H9 (cell line): Measurements from ENCODE around the gene AIF1. TPM values are rescaled to one million over a fixed set of nuclear protein-coding genes. Genes with fewer than 3 reads are reported as not detected.

ENCODE experiments used
- DNase-seq: peaks from one replicate; pipeline ENCODE4 v3.0.0-alpha.2; 2017
- H2AFZ ChIP-seq: one replicate; pipeline ENCODE4 v1.6.1; 2013; ENCODE audit warnings: mild to moderate bottlenecking, low read length, control low read depth, moderate library complexity
- H2AK5ac ChIP-seq: 2 replicates; pipeline ENCODE4 v1.6.1; 2013; ENCODE audit warnings: low read length, control low read depth, mixed read lengths; ENCODE audit not compliant: insufficient read length
- H2BK120ac ChIP-seq: one replicate; pipeline ENCODE4 v1.6.1; 2013; ENCODE audit warnings: low read depth, mild to moderate bottlenecking, low read length, control low read depth, inconsistent platforms; ENCODE audit not compliant: poor library complexity, severe bottlenecking
- H2BK12ac ChIP-seq: 2 replicates; pipeline ENCODE4 v1.6.1; 2013; ENCODE audit warnings: low read length, control low read depth, mixed read lengths, low read depth; ENCODE audit not compliant: insufficient read length
- H2BK15ac ChIP-seq: 2 replicates; pipeline ENCODE4 v1.6.1; 2013; ENCODE audit warnings: low read depth, low read length, control low read depth
- H2BK20ac ChIP-seq: one replicate; pipeline ENCODE4 v1.6.1; 2013; ENCODE audit warnings: low read depth, mild to moderate bottlenecking, low read length, control low read depth, inconsistent platforms; ENCODE audit not compliant: poor library complexity, severe bottlenecking
- H2BK5ac ChIP-seq: 2 replicates; pipeline ENCODE4 v1.6.1; 2013; ENCODE audit warnings: low read length, control low read depth, mixed read lengths; ENCODE audit not compliant: insufficient read length
- H3K14ac ChIP-seq: 2 replicates; pipeline ENCODE4 v1.6.1; 2013; ENCODE audit warnings: low read length, control low read depth; ENCODE audit not compliant: insufficient read depth
- H3K18ac ChIP-seq: 2 replicates; pipeline ENCODE4 v1.6.1; 2013; ENCODE audit warnings: low read depth, mild to moderate bottlenecking, mixed read lengths, low read length, control low read depth; ENCODE audit not compliant: insufficient read length
- H3K23ac ChIP-seq: 2 replicates; pipeline ENCODE4 v1.6.1; 2013; ENCODE audit warnings: low read length, control low read depth, mixed read lengths, low read depth; ENCODE audit not compliant: insufficient read length
- H3K23me2 ChIP-seq: 2 replicates; pipeline ENCODE4 v1.6.1; 2013; ENCODE audit warnings: low read depth, mild to moderate bottlenecking, mixed read lengths, low read length, control low read depth; ENCODE audit not compliant: insufficient read length, poor library complexity, severe bottlenecking
- H3K27ac ChIP-seq: 2 replicates; pipeline ENCODE4 v1.5.1; 2013; ENCODE audit warnings: low read length, control low read depth, mixed read lengths, low read depth; ENCODE audit not compliant: insufficient read length
- H3K27me3 ChIP-seq: 2 replicates; pipeline ENCODE4 v1.6.1; 2013; ENCODE audit warnings: low read length, control low read depth, inconsistent platforms; ENCODE audit not compliant: insufficient read depth
- H3K4ac ChIP-seq: 2 replicates; pipeline ENCODE4 v1.6.1; 2013; ENCODE audit warnings: low read depth, mild to moderate bottlenecking, control low read depth, inconsistent platforms, low read length, moderate library complexity
- H3K4me1 ChIP-seq: 2 replicates; pipeline ENCODE4 v1.6.1; 2013; ENCODE audit warnings: low read length, control low read depth, inconsistent platforms; ENCODE audit not compliant: insufficient read depth
- H3K4me2 ChIP-seq: 2 replicates; pipeline ENCODE4 v1.6.1; 2013; ENCODE audit warnings: low read length, control low read depth, mixed read lengths; ENCODE audit not compliant: insufficient read length, insufficient read depth
- H3K56ac ChIP-seq: 2 replicates; pipeline ENCODE4 v1.6.1; 2013; ENCODE audit warnings: low read depth, mild to moderate bottlenecking, mixed read lengths, low read length, control low read depth; ENCODE audit not compliant: insufficient read length
- H3K79me1 ChIP-seq: 2 replicates; pipeline ENCODE4 v1.6.1; 2013; ENCODE audit warnings: low read depth, mild to moderate bottlenecking, moderate library complexity, low read length, control low read depth, inconsistent platforms; ENCODE audit not compliant: insufficient read depth, poor library complexity, severe bottlenecking
- H3K79me2 ChIP-seq: 2 replicates; pipeline ENCODE4 v1.6.1; 2013; ENCODE audit warnings: low read length, control low read depth, inconsistent platforms; ENCODE audit not compliant: insufficient read depth
- H3K9ac ChIP-seq: 2 replicates; pipeline ENCODE4 v1.6.1; 2013; ENCODE audit warnings: low read length, control low read depth, mixed read lengths; ENCODE audit not compliant: insufficient read length; ENCODE audit errors: extremely low read depth
- H3K9me3 ChIP-seq: one replicate; pipeline ENCODE4 v1.6.1; 2013; ENCODE audit warnings: low read depth, low read length, inconsistent platforms; ENCODE audit not compliant: control insufficient read depth
- H3T11ph ChIP-seq: one replicate; pipeline ENCODE4 v1.6.1; 2013; ENCODE audit warnings: mild to moderate bottlenecking, low read length, control low read depth, inconsistent platforms
- H4K20me1 ChIP-seq: one replicate; pipeline ENCODE4 v1.6.1; 2013; ENCODE audit not compliant: control insufficient read depth, insufficient read length, insufficient read depth
- H4K5ac ChIP-seq: 2 replicates; pipeline ENCODE4 v1.6.1; 2013; ENCODE audit warnings: low read depth, mild to moderate bottlenecking, mixed read lengths, low read length, control low read depth; ENCODE audit not compliant: insufficient read length
- H4K8ac ChIP-seq: replicated peaks from 2 replicates; pipeline ENCODE4 v1.6.1; 2013; ENCODE audit warnings: low read length, control low read depth, mixed read lengths, low read depth; ENCODE audit not compliant: insufficient read length
- H4K91ac ChIP-seq: 2 replicates; pipeline ENCODE4 v1.6.1; 2013; ENCODE audit warnings: low read depth, mild to moderate bottlenecking, moderate library complexity, mixed read lengths, low read length, control low read depth; ENCODE audit not compliant: insufficient read length
- H3K27ac Mint-ChIP-seq, 3 experiments: 2 replicates in 2 of 3; 3 replicates in 1 of 3; pipeline ENCODE4 v1.8.0; 2020 to 2021; ENCODE audit warnings: mixed read lengths in 3 of 3, mild to moderate bottlenecking in 1 of 3, moderate library complexity in 1 of 3
- H3K27me3 Mint-ChIP-seq: 2 replicates; pipeline ENCODE4 v1.8.0; 2021; ENCODE audit warnings: low read depth, mild to moderate bottlenecking, moderate library complexity, mixed read lengths
- H3K36me3 Mint-ChIP-seq, 3 experiments: 2 replicates in 2 of 3; 3 replicates in 1 of 3; pipeline ENCODE4 v1.8.0; 2020 to 2021; ENCODE audit warnings: low read depth in 3 of 3, mixed read lengths in 3 of 3; ENCODE audit not compliant: insufficient read depth in 1 of 3
- H3K4me1 Mint-ChIP-seq, 2 experiments: 2 replicates each; pipeline ENCODE4 v1.8.0; 2020; ENCODE audit warnings: mixed read lengths in 2 of 2
- H3K4me3 Mint-ChIP-seq, 2 experiments: 2 replicates in 1 of 2; 3 replicates in 1 of 2; pipeline ENCODE4 v1.8.0; 2020 to 2021; ENCODE audit warnings: mild to moderate bottlenecking in 2 of 2, mixed read lengths in 2 of 2, moderate library complexity in 1 of 2
- H3K9me3 Mint-ChIP-seq, 2 experiments: 2 replicates in 1 of 2; 3 replicates in 1 of 2; pipeline ENCODE4 v1.8.0; 2020; ENCODE audit warnings: mild to moderate bottlenecking in 2 of 2, mixed read lengths in 2 of 2, moderate library complexity in 1 of 2
- CTCF ChIP-seq: fragments of 200-600 bp; sonication (generic); conservative IDR thresholded peaks from 3 replicates; pipeline ENCODE4 v1.8.0; 2021; ENCODE audit warnings: antibody characterized with exemption, mild to moderate bottlenecking
- WGBS: extraction: QIAGEN DNeasy Blood & Tissue Kit; methylation state at CpG from one replicate; pipeline ENCODE4 v1.1.7; 2013; ENCODE audit warnings: missing lambda C conversion rate, low lambda C conversion rate, mixed read lengths; ENCODE audit not compliant: insufficient read length; ENCODE audit errors: extremely low coverage; 5-methylcytosine and 5-hydroxymethylcytosine counted together
- total RNA-seq: library from RNA; stranded (reverse); gene quantifications from 2 replicates; pipeline ENCODE4 v1.2.1, GENCODE V29; 2021

The AIF1 gene
- total RNA-seq, 1 experiment from 2014 or later, result 4.2 TPM

GRCh38 chr6:31634969-31635575 lies 20.0 kb downstream of the AIF1 start:
- H3K23me2 ChIP-seq, result no peaks in the 10 kb centered on the region
- peaks cover 61 to 94% (median 88%) of the 10 kb centered on the region in 3 experiments for H3K36me3 Mint-ChIP-seq
- H3K23ac ChIP-seq, result no peak overlapping the region
- peaks cover 2% of the 10 kb centered on the region for H4K20me1 ChIP-seq
- no peak overlapping the region for H3K9ac ChIP-seq
- no peak overlapping the region for H3K4ac ChIP-seq
- H3K27me3 Mint-ChIP-seq, result no peaks in the 10 kb centered on the region
- no peaks in the 10 kb centered on the region for H3K9me3 Mint-ChIP-seq
- H3K79me2 ChIP-seq, result no peaks in the 10 kb centered on the region
- H2AFZ ChIP-seq, result no peak overlapping the region
- H3K9me3 ChIP-seq, result no peaks in the 10 kb centered on the region
- no peaks in the 10 kb centered on the region for H3K4me1 ChIP-seq
- no peak overlapping the region for H3K14ac ChIP-seq
- no peak for TF ChIP-seq CTCF
- no peak overlapping the region for H2BK5ac ChIP-seq
- H3K27ac Mint-ChIP-seq, result peak overlapping the region in 1 of 3 experiments; percentile 50; a peak in 3 of 7 replicates
- no peak overlapping the region for H3K4me2 ChIP-seq
- H2BK120ac ChIP-seq, result no peak overlapping the region
- DNase-seq, result no peak
- no CpG with 5 or more reads among the region's 11 CpGs for WGBS
- H2BK20ac ChIP-seq, result no peak overlapping the region
- H2AK5ac ChIP-seq, result no peak overlapping the region
- no peak overlapping the region for H3K56ac ChIP-seq
- H3T11ph ChIP-seq, result no peak overlapping the region
- no peak overlapping the region for H4K8ac ChIP-seq
- H4K5ac ChIP-seq, result no peak overlapping the region
- H3K4me3 Mint-ChIP-seq, result no peak overlapping the region
- no peak overlapping the region for H3K18ac ChIP-seq
- no peak overlapping the region for H3K27ac ChIP-seq
- 0 out of 4 replicates have a peak, but pooled peaks cover 0 to 3% of the 10 kb centered on the region in 2 experiments for H3K4me1 Mint-ChIP-seq
- H4K91ac ChIP-seq, result no peak overlapping the region
- H2BK15ac ChIP-seq, result no peak overlapping the region
- no peaks in the 10 kb centered on the region for H3K79me1 ChIP-seq
- no peak overlapping the region for H2BK12ac ChIP-seq
- no peaks in the 10 kb centered on the region for H3K27me3 ChIP-seq
